NCI-H128 (cell line): ENCODE measurements around the gene HNRNPA2B1.
"Not testable (repeated sequence)": the region's sequence is repeated elsewhere in the genome, so short reads cannot be mapped to it uniquely, and the experiment has no call there.

Source experiments
- DNase-seq: peaks from one replicate; lab custom pipeline; 2025; ENCODE audit not compliant: unreplicated experiment; lab: John Stamatoyannopoulos, UW

HNRNPA2B1 gene

DNA sequence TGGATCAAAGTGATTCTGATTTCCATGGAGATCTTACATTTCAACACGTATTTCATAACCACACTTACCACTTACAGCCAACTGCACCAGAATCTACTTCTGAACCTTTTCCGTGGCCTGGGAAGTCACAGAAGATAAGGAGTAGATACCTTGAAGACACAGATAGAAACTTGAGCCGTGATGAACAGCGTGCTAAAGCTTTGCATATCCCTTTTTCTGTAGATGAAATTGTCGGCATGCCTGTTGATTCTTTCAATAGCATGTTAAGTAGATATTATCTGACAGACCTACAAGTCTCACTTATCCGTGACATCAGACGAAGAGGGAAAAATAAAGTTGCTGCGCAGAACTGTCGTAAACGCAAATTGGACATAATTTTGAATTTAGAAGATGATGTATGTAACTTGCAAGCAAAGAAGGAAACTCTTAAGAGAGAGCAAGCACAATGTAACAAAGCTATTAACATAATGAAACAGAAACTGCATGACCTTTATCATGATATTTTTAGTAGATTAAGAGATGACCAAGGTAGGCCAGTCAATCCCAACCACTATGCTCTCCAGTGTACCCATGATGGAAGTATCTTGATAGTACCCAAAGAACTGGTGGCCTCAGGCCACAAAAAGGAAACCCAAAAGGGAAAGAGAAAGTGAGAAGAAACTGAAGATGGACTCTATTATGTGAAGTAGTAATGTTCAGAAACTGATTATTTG, 15.3 kb downstream of the HNRNPA2B1 start:
- no peak for DNase-seq

DNA sequence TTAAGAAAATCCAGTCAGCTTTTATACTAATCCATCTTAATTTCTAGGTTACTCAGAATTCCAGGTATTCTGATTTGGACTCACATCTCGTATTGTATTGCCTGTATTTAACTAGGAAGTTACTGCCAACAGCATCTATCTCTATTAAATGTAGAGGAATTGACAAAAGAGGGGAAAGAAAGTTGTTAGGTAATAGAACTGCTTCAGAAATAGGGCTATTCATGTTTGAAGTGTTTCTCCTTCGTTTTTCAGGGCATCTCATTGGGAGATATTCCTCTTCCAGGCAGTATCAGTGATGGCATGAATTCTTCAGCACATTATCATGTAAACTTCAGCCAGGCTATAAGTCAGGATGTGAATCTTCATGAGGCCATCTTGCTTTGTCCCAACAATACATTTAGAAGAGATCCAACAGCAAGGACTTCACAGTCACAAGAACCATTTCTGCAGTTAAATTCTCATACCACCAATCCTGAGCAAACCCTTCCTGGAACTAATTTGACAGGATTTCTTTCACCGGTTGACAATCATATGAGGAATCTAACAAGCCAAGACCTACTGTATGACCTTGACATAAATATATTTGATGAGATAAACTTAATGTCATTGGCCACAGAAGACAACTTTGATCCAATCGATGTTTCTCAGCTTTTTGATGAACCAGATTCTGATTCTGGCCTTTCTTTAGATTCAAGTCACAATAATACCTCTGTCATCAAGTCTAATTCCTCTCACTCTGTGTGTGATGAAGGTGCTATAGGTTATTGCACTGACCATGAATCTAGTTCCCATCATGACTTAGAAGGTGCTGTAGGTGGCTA, 16.1 kb downstream of the HNRNPA2B1 start:
- DNase-seq: not testable (repeated sequence)

DNA sequence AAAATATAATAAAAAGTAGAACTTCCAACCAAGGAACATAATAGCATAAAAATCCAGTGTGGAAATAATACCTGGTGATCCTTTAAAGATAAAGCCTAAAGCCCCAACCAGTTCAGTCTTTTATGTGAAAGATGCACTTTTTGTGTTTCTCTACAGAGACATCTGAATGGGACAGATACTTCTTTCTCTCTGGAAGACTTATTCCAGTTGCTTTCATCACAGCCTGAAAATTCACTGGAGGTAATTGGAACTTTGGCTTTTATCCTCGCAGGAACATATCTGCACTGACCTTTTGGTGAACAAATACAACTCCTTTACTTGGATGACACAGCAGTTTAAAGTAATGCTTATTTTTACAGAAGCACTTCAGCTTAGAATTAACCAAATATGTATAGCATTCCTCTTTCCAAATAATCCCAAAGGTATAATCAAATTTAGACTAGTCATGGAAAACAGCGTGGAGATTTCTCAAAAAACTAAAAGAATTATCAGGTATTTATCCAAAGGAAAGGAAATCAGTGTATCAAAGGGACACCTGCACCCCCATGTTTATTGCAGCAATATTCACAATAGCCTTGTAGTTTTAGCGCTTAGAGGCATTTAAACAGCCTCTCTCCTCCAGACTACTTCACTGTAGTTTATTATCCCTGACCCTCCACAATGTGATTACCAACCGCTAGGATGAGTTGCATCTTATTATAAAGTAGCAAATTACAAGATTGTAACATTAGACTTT, 16.8 kb downstream of the HNRNPA2B1 start:
- no peak for DNase-seq

DNA sequence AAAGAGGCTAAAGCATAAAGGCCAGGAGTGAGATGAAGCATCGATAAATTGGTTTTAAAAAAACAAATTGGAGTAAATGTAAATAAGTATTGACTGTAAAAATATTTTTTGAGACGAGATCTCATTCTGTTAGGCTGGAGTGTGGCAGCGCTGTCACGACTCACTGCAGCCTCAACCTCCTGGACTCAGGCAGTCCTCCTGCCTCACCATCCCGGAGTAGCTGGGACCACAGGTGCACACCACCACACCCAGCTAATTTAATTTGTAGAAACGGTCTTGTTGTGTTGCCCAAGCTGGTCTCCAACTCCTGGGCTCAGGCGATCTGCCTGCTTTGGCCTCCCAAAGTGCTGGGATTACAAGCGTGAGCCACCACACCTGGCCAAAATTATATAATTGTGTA, 17.8 kb downstream of the HNRNPA2B1 start:
- no peak for DNase-seq

DNA sequence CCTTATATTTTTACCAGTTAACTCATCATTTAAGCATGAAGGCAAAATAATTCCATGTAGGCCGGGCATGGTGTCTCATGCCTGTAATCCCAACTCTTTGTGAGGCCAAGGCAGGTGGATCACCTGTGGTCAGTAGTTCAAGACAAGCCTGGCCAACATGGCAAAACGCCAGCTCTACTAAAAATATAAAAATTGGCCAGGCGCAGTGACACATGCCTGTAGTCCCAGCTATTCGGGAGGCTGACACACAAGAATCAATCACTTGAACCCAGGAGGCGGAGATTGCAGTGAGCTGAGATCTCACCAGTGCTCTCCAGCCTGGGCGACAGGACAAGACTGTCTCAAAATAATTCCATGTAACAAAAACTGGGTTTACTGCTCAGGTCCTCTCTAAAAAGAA, 18.3 kb downstream of the HNRNPA2B1 start:
- DNase-seq: no peak

DNA sequence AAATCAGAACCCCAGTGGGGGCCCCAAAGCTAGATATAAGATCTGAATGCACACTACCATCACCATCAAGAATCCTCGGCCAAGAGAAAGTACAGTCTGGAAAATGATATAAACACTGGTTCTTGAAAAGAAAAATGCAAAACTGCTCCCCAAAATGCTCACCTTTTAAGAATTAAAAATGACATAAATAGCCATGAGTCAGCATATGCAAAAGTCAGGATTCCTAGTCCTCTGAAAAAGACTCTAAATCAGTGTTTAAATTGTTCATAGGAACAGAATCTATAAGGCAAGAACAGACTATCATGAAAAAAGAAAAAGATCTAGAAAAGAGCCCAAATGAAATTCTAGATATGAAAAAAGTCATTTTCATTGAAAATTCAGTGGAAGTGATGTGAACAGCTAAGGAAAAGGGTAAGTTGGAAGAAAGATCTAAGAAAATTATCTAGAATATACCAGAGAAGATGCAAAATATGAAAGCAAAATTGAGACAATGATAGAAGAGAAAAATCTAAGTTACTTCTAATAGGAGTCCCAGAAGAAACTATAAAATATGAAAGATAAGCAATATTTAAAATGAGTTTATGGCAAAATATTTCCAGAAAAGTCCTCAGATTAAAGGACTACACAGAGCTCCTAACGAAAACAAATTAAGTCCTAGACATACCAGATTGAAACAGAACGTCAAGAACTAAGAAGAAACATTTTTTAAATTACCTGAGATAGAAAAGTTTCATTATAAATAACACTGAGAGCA, 18.9 kb downstream of the HNRNPA2B1 start:
- no peak for DNase-seq

DNA sequence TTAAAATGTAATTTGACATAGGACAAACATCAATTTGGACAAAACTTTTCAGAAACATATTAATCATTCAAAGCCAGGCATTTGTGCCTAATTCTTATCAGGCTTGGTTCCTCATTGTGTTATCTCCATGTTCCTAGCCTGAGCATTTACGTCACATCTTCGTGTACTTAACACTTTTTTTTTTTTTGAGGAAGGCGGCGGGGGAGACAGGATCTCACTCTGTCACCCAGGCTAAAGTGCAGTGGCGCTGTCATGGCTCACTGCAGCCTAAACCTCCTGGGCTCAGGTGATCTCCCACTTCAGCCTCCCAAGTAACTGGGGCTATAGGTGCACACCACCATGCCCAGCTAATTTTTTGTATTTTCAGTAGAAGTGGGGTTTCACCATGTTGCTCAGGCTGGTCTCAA, 19.8 kb downstream of the HNRNPA2B1 start:
- DNase-seq: no peak

DNA sequence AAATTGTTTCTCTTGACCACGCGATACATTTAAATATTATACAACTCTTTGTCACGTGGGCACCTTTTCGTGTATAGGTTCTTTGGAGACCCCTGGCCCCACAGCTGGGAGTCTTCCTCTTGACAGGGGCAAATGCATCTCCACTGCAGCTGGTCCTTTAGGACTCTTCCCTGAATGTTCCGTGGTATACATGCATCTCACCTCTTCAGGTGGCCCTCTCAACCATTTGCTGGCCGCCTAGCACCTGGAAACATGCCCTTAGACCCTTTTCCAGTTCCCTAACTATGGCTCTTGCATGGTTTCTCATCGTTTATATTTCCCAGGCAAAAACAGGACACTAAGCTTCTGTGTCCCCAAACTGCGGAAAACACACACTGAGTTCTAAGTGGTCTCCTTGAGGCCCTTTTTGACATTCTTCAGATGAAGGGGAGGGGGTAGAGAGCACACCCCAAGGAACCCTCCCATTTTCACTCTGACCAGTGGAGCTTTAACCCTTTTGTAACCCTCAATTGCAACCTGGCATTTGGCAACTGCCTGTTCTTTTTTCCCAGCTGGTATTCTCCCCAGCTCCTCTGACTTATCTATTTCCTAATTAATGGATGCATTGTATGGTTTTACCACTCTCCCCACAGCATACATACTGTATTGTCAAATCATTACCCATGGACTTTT, 20.6 kb downstream of the HNRNPA2B1 start:
- no peak for DNase-seq

DNA sequence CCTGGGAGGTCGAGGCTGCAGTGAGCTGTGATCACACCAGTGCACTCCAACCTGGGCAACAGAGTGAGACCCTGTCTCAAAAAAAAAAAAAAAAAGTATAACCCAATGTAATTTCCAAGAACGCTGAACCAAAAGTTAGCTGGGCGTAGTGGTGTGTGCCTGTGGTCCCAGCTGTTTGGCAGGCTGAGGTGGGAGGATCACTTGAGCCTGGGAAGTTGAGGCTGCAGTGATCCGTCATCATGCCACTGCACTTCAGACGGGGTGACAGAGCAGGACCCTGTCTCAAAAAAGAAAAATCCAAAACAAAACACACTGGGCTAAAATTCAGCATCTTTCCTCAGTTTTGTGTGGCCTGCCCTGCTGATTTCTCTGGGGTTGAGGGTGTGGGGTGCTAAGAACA, 21.1 kb downstream of the HNRNPA2B1 start:
- DNase-seq: no peak

DNA sequence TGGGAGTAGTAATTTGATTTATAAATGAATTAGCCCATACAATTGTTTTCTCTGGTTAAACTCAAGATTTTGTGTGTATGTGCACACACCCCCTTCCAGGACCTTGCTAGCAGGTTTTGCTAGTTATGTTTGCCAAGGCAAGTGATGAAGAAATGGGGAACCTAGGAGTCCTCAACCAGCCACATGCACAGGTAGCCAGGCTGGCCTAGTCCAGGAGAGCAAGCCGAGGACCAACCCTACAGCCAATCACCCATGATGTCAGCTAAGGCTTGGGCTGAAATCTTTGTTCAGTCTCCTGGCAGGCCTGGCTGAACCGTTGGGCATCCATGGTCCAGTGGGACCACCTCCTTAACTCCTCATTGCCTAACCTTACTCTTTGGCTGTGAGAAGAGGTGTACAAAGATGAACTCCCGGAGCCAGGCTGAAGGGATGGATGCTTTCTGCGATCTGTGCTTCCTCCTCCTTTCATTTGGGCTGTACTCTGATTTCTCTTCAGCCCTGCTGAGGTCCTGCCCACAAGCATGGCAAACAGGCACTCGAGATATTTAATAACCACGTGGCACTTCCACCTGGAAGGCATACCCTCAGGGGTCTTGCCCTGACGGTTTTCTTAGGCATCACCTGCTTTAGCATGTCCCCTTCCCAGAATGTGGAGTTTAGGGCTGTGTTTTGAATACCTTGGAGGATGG, 22.1 kb downstream of the HNRNPA2B1 start:
- no peak for DNase-seq

DNA sequence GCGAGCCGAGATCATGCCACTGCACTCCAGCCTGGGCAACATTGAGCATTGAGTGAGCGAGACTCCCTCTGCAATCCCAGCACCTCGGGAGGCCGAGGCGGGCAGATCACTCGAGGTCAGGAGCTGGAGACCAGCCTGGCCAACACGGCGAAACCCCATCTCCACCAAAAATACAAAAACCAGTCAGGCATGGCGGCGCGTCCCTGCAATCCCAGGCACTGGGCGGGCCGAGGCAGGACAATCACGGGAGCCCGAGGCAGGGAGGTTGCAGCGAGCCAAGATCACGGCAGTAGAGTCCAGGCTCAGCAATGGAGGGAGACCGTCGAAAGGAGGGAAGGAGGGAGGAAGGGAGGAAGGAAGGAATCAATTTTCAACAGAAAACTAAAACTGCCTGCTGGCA, 23.3 kb downstream of the HNRNPA2B1 start:
- not testable (repeated sequence) for DNase-seq

DNA sequence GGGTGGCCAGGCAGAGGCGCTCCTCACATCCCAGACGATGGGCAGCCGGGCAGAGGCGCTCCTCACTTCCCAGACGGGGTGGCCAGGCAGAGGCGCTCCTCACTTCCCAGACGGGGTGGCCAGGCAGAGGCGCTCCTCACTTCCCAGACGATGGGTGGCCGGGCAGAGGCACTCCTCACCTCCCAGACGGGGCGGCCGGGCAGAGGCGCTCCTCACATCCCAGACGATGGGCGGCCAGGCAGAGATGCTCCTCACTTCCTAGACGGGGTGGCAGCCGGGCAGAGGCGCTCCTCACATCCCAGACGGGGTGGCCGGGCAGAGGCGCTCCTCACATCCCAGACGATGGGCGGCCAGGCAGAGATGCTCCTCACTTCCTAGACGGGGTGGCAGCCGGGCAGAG, 23.9 kb downstream of the HNRNPA2B1 start:
- not testable (repeated sequence) for DNase-seq

DNA sequence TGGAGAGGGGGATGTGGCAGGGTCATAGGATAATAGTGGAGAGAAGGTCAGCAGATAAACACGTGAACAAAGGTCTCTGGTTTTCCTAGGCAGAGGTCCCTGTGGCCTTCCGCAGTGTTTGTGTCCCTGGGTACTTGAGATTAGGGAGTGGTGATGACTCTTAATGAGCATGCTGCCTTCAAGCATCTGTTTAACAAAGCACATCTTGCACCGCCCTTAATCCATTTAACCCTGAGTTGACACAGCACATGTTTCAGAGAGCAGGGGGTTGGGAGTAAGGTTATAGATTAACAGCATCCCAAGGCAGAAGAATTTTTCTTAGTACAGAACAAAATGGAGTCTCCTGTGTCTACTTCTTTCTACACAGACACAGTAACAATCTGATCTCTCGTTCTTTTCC, 24.6 kb downstream of the HNRNPA2B1 start:
- not testable (repeated sequence) for DNase-seq

DNA sequence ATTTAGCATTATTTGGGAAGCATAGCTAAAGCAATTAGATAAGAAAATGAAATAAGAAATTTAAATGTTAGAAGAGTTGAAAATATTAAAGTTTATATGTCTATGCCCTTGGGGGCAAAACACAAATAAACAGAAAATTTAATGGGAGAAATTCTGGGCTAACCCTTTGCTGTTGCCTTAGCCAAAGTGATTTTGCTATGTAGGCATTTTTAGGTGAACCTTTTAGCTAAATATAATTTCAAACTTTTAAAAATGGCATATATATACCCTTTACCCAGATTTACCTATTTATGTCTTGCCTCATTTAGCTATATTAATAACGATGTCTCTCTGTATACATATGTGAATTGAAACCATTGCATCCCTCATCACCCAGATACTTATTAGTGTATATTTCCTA, 28.5 kb downstream of the HNRNPA2B1 start:
- DNase-seq: no peak

DNA sequence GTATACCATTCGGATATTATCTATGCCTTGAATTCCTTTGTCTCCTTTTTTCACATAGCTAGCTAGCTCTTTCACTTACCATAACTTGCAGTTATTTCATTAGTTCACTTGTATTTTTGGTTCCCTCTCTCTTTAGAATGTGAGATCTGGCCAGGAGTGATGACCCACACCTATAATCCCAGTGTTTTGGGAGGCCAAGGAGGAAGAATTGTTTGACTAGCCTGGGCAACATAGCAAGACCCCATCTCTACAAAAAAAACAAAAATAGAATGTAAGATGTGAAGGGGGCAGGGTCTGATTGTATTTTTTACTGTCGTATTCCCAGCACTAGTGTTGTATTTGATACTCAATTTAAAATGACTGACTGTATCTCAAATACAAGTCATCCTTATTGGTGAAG, 28.9 kb downstream of the HNRNPA2B1 start:
- DNase-seq: no peak

DNA sequence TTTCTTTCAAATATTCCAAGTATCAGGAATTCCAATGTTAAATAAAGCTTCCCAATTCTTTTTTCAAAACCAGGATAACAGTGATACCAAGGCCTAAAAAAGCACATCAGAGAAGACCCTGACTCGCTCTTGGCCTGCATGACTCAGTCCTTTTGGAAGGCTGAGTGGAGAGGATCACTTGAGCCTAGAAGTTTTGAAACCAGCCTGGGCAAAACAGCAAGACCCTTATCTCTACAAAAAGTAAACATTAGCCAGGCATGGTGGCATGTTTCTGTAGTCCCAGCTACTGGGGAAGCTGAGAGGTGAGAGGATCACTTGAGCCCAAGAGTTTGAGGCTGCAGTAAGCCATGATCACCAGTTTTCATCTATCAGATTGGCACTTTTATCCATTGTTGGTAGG, 29.9 kb downstream of the HNRNPA2B1 start:
- DNase-seq: no peak

DNA sequence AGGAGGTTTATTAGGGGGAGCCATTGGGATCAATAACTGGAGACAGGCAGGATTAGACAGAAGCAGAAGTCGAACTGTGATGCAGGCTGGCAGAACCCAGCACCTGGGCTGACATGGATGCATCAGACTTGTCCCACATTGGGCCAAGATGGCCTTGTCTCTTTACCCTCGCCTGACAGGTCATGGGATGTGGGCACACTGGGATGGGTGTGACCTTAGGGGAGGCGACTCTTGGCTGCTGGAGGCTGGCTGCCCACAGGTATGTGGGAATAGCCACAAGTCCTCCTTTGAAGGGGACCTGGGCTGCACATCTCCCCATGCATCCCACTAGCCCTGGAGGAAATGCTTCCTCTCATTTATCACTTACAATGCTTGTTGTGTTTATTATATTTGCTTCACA, 31.3 kb downstream of the HNRNPA2B1 start:
- DNase-seq: no peak

DNA sequence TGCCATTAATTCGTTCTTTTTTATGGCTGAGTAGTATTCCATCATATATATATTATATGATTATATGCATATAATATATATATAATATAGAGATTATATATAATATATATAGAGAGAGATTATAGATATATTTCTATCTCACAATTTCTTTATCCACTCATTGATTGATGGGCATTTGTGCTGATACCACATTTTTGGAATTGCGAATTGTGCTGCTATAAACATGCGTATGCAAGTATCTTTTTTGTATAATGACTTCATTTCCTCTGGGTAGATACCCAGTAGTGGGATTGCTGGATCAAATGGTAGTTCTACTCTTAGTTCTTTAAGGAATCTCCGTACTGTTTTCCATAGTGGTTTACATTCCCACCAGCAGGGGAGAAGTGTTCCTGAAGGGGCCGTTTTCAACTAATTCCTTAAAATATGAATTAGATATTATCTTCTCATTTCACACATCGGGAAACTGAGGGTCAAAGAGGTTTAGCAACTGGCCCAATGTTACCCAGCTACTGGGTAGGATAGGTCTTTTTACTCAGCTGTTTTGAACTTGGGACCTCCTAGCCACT, 32.0 kb downstream of the HNRNPA2B1 start:
- DNase-seq: no peak

DNA sequence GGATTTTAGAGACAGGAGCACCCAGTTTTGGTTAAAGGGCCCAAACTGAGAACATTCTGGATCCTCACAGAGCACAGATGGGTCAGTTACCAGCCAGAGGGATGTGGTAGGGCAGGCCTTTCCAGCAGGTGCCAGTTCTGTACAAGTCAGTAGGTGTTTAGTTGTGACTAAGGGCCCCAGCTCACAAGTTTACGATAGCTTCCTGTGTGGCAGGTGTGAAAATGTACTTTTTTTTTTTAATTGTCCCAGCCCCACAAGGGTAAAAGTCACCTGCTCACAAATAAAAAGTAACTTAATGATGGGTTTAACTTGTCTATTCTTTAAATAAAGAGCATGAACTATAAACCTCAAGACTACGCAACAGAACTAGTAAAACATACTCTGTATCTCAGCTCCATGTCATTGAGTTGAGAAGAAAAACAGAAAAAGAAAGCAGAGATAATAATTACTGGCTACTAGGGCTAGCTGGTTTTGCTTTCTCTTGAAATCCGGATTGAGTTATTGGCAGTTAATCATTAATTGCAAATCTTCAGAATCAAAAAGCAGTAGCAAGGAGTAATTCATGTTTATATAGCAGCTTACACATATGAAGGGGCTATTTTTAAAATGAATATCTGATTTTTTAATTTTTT, 33.1 kb downstream of the HNRNPA2B1 start:
- no peak for DNase-seq
